Activated naive CD4-positive, alpha-beta T cell treated with anti-CD3 and anti-CD28 coated beads, Interleukin-2, amount 10 ng/mL, durations not matched to agents 7 days and 5 days (primary cell): ENCODE results near the gene AMOT.

ENCODE experiments used
- CTCF ChIA-PET: fragments of 350-600 bp; sonication (Branson Sonifier 250); formaldehyde crosslinking; loops from one replicate; lab custom pipeline; 2021; ENCODE audit warnings: antibody characterized with exemption; lab: Charles Lee
- DNase-seq: peaks from one replicate; pipeline ENCODE4 v3.0.0-alpha.2; 2020
- H3K27ac Mint-ChIP-seq: one replicate; pipeline ENCODE4 v1.8.0; 2021; ENCODE audit warnings: mild to moderate bottlenecking, moderate library complexity, mixed read lengths
- H3K27me3 Mint-ChIP-seq: one replicate; pipeline ENCODE4 v1.8.0; 2021; ENCODE audit warnings: mild to moderate bottlenecking, mixed read lengths
- H3K36me3 Mint-ChIP-seq: one replicate; pipeline ENCODE4 v1.8.0; 2021; ENCODE audit warnings: mixed read lengths
- H3K4me1 Mint-ChIP-seq: one replicate; pipeline ENCODE4 v1.8.0; 2021; ENCODE audit warnings: mixed read lengths
- H3K4me3 Mint-ChIP-seq: one replicate; pipeline ENCODE4 v1.8.0; 2021; ENCODE audit warnings: mild to moderate bottlenecking, moderate library complexity, mixed read lengths
- H3K9me3 Mint-ChIP-seq: one replicate; pipeline ENCODE4 v1.8.0; 2021; ENCODE audit warnings: mixed read lengths

Gene AMOT

DNA sequence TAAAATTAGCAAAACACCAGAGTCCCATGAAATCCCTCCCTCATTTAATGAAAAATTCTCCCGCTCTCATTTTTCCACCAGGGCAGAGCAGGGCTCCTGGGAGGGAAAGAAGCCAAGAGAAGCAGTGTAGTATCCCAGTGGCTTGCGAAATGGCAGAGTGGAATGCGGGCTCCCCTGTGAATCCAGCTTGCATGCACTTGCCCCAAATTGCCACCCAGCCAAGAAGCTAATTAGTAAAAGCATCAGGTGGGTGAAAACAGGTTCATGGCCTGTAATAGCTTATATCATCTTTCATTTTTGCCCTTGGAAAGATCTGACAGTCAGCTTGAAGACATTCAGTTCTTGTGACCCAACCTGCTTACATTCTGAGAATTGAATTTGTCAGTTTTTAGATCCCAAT lies 10.1 kb downstream of the AMOT start:
- Mint-ChIP-seq H3K27ac (no peak overlapping the region), H3K27me3 (no peaks in the 10 kb centered on the region), H3K4me1 (no peaks in the 10 kb centered on the region), H3K36me3 (no peaks in the 10 kb centered on the region), H3K9me3 (no peaks in the 10 kb centered on the region), H3K4me3 (no peak overlapping the region)
- DNase-seq = no peak
- CTCF ChIA-PET = no interaction called here

DNA sequence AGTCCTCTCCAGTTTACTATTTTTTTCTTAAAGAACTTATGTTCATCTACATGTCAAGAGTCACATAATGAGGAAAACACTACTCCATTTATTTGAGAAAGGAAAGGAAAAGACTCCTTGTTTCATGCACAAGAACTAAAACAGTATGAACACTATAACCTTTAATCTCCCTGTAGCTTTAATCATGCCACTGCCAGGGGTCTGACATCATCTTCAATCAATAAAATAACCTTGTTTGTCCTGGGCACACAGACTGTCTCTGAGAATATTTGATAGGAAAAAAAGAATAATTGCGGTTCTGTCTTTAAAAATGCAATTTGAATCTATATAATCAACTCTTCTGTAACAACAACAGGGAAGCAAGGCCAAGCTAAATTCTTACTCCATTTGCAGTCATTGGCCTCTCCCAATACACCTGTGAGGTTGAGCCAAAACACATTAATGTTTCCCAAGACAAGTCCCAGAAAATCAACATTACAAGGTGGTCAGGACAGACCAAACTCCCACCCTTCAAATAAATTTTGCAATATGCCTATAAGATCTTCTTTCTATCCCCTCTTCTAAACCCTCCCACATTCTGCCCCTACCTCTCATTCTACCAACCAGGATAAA lies 13.2 kb downstream of the AMOT start:
- H3K9me3 Mint-ChIP-seq = no peaks in the 10 kb centered on the region
- no peaks in the 10 kb centered on the region for H3K4me1 Mint-ChIP-seq

DNA sequence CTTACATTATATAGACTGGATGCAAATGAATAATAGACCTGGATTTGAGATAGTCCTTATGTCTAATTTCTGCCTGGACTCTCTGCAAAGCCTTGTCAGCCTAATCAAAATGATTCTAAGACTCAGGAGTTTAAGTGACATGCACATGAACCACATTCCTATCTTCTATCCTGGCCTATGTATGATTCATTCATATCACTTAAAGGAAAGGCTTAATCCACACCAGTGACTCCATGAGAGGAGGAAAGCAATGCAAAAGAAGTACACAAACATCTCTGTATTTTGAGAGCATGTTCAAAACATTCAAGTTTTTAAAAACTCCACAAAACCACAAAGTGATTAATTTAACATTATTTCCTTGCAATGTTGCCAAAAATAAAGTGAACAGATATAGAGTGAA lies 14.6 kb downstream of the AMOT start:
- Mint-ChIP-seq H3K27ac (no peak overlapping the region), H3K9me3 (no peaks in the 10 kb centered on the region), H3K36me3 (no peaks in the 10 kb centered on the region), H3K27me3 (no peaks in the 10 kb centered on the region), H3K4me1 (peaks cover 3% of the 10 kb centered on the region), H3K4me3 (no peak overlapping the region)
- CTCF ChIA-PET = no interaction called here
- no peak for DNase-seq

More for the DNA sequence above, 13.2 kb downstream of the AMOT start:
- Mint-ChIP-seq H3K4me3 (no peak overlapping the region), H3K36me3 (no peaks in the 10 kb centered on the region), H3K27ac (no peak overlapping the region), H3K27me3 (no peaks in the 10 kb centered on the region)
- CTCF ChIA-PET = no interaction called here
- no peak for DNase-seq

DNA sequence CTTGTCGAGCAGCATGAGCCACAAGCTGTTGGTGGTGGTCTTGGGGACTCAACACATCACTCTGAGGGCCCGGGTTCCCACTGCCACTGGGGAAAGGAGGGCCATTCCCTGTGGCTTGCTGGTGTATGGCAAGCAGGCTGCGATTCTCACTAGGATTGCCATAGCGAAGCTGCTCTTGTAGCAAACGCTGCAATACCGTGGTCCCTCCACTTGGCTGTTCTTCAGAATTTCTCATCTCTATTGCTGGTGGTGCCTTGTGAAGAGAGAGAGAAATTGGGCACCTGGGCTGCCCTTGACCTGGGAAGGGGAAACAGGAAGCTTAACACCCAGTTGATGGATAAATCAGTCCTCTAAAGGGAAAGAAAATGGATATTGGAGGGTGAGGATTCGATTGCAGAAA lies 17.7 kb downstream of the AMOT start:
- no peaks in the 10 kb centered on the region for H3K9me3 Mint-ChIP-seq
- CTCF ChIA-PET = no interaction called here
- no peak overlapping the region for H3K27ac Mint-ChIP-seq

DNA sequence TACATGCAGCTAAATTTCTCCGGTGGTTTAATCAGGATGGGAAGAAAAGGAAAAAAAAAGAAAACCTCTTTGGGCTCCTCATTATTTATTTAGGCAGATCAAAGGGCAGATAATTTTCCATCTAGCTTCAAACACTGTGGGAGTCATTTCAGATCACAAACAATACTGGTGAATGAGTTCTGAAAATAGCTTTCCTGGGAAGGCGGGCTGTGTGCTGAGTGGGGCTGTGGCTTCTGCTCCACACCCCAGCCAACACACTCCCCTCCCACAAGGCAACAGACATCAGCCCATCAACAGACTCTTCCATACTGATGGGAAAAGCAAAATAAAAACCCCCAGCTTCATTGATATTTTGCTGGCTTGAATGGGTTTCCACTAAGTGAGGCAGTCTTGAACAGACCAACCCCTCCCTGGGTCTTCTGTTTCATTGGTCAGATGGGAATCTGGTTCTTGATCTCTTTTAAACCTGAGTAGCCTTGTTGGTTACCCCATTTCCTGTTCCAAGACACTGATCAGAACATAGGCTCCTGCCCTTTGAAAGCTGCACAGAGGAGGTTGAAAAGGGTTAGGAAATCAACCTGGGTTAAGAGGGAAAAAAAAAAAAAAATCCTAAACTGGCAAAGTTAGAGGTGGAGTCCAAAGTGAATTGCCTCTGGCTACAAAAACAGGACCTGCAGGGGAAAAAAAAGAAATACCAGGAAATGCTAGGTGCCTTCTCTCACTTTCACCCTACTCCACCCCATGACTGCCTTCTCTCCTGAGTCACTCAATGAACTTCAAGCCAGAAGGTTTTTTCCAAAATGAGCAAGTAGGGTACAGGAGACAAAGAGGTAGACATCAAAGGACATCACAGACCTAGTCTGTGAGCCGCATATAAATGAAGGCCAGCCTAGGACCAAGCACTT lies 20.0 kb downstream of the AMOT start:
- CTCF ChIA-PET = no interaction called here

More for the DNA sequence above, 17.7 kb downstream of the AMOT start:
- no peaks in the 10 kb centered on the region for H3K36me3 Mint-ChIP-seq
- no peaks in the 10 kb centered on the region for H3K27me3 Mint-ChIP-seq
- DNase-seq = no peak
- H3K4me1 Mint-ChIP-seq = peaks cover 11% of the 10 kb centered on the region
- no peak overlapping the region for H3K4me3 Mint-ChIP-seq

DNA sequence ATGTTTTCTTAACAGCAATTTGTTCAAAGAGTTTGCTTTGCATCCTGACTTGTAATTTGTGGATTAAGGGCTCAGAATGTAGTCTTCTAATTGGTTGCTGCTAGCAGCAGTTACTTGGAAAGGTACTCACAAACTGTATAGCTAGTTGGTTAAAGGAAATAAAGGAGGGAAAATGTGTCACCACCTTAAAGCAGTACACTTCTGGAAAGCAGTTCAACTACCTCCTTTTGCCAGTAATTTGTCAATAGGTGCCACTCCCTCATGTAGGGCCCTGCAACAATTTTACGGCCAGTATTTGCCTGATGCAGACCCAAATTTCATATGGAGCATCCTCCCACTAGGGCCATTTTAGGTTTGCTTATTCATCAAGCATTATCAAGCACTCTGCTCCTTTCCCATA lies 20.8 kb downstream of the AMOT start:
- Mint-ChIP-seq H3K27ac (no peak overlapping the region), H3K27me3 (no peaks in the 10 kb centered on the region), H3K9me3 (no peaks in the 10 kb centered on the region), H3K4me3 (no peak overlapping the region), H3K36me3 (no peaks in the 10 kb centered on the region), H3K4me1 (peaks cover 11% of the 10 kb centered on the region)
- CTCF ChIA-PET = no interaction called here
- no peak for DNase-seq

More for the DNA sequence above, 20.0 kb downstream of the AMOT start:
- no peaks in the 10 kb centered on the region for H3K9me3 Mint-ChIP-seq
- H3K4me1 Mint-ChIP-seq = peaks cover 11% of the 10 kb centered on the region
- no peak for DNase-seq
- H3K4me3 Mint-ChIP-seq = no peak overlapping the region
- no peak overlapping the region for H3K27ac Mint-ChIP-seq
- H3K27me3 Mint-ChIP-seq = no peaks in the 10 kb centered on the region
- H3K36me3 Mint-ChIP-seq = no peaks in the 10 kb centered on the region

DNA sequence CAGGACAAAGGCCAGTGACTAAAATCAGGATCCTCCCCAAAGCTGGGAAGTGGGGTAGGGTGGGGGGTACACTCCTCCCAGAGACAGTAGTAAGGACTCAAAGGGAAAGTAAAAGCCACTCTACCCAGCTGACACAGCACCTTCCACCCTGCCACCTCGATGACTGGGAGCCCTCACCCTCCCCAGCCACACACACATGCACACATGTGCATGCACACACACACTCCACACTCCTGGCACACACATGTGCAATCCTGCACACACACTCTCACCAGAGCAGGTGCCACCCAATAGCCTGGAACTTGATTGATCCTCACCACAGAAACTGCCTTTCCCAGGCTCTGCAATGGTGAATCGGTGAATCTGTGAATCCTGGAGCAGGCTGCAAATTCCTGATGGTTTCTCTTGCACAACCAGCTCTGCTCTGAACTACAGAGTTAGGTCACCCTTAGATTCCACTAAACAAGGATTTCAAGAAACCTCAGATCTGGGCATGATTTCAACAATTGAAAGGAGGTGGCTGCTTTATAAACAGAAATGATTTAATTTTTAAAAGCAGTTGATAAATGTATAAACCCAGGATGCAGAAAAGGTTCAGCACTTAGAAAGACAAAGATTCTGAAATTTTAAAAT lies 21.5 kb downstream of the AMOT start:
- no peak for DNase-seq

DNA sequence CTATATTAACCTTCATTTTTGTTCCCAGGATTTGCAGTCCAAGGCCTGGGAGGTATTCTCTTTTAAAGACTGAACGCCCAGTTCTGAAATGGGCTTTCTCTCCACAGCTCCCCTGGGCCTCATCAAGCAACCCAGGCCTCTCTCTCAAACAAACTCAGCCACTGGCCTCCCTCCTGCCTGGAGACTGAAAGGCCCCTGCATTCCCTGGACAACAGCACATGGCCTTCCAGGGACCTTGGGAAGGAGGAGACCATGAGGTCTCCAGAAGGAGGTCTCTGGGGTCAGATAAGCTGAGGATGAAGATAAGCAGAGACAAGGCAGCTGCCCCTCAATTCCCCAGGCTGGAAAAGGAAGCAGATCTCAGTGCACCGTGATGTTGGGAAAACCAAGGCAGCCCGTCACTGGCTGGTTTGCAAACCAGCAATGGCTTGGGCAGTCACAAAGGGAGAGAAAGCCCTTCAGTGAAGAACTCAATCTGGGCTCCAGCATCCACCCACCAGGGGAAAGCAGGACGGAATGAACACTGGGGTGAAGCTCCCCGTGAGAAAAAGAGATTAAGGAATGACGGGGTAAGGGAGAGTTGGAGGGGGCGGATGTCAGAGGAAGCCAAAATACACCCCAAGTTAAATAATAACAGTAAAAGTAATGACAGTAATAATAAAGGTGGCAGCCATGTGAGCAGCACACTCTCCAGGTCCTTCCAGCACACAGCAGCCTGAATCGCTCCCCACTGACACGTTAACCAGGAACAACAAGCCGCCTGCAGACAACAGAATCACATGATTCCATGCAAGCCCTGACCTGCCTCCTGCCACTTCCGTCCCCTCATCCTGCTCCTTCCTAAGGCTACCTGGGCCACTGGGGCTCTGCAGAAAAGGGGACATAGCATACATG lies 22.3 kb downstream of the AMOT start:
- Mint-ChIP-seq H3K4me3 (no peak overlapping the region), H3K27me3 (no peaks in the 10 kb centered on the region), H3K9me3 (no peaks in the 10 kb centered on the region), H3K27ac (no peak overlapping the region), H3K36me3 (no peaks in the 10 kb centered on the region), H3K4me1 (peaks cover 11% of the 10 kb centered on the region)
- CTCF ChIA-PET = no interaction called here
- no peak for DNase-seq

More for the DNA sequence above, 21.5 kb downstream of the AMOT start:
- Mint-ChIP-seq H3K4me1 (peaks cover 11% of the 10 kb centered on the region), H3K4me3 (no peak overlapping the region), H3K36me3 (no peaks in the 10 kb centered on the region), H3K27me3 (no peaks in the 10 kb centered on the region), H3K27ac (no peak overlapping the region), H3K9me3 (no peaks in the 10 kb centered on the region)
- CTCF ChIA-PET = no interaction called here

DNA sequence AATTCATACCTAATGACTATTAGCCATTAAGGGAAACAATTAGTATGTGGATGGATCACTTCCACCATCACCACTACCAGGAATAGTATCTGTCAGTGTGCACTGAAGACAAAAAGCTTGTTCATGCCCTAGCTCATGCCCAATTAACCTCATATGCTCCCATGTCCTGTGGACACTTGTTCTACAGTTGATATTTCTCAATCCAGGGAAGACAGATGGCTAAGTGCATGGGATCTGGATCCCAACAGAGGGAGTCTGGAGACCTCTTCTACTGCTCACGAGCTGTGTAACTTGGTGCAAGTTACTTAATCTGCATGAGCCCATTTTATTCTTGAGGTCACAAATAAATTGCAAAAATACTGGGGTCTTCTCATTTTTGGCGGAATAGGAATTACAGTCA lies 23.7 kb downstream of the AMOT start:
- Mint-ChIP-seq H3K36me3 (no peaks in the 10 kb centered on the region), H3K4me3 (no peak overlapping the region), H3K27ac (no peak overlapping the region), H3K4me1 (peaks cover 11% of the 10 kb centered on the region), H3K9me3 (no peaks in the 10 kb centered on the region), H3K27me3 (no peaks in the 10 kb centered on the region)
- no peak for DNase-seq
- CTCF ChIA-PET = no interaction called here

DNA sequence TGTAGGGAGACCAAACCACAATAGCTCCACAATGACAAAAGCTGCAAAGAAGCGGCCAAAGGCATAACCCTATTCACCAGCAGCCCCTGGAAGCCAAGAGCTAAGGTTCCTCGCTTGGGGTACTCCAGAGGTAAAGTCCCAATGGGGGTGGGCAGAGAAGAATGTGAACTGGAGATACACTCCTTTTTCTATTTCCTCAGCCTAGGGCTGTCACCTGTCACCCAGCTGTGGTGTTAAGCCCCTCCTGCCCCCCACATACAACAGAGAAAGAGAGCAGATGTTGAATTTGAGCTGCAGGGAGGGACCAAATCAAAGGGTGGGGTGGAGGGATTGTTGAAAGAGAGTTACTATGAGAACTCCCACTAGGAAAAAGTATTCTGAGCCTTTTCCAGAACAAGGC lies 26.1 kb downstream of the AMOT start:
- H3K27ac Mint-ChIP-seq = no peak overlapping the region
- CTCF ChIA-PET = no interaction called here

DNA sequence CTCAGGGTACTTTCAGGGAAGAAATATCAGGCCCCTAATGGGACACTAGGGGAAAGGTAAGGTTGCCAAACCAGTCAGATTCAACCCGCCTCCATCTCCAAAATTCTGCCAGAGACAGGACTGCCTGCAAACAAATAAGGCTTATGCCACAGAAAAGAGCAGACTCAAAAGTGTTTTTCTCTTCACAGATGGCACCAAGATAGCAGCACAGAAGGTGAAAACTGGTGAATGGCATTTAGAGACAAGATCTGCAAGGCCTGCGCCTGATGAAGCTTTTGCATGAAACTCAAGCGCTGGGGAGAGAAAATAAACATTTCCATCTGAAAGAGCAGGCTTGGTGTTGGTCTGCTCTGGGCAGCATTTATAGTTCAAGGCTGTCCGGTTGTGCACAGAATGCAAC lies 27.9 kb downstream of the AMOT start:
- no peaks in the 10 kb centered on the region for H3K36me3 Mint-ChIP-seq
- H3K27me3 Mint-ChIP-seq = no peaks in the 10 kb centered on the region
- no peak for DNase-seq
- CTCF ChIA-PET = no interaction called here
- no peaks in the 10 kb centered on the region for H3K9me3 Mint-ChIP-seq
- H3K27ac Mint-ChIP-seq = no peak overlapping the region
- no peaks in the 10 kb centered on the region for H3K4me1 Mint-ChIP-seq
- H3K4me3 Mint-ChIP-seq = no peak overlapping the region

More for the DNA sequence above, 26.1 kb downstream of the AMOT start:
- Mint-ChIP-seq H3K36me3 (no peaks in the 10 kb centered on the region), H3K27me3 (no peaks in the 10 kb centered on the region), H3K4me3 (no peak overlapping the region), H3K4me1 (no peaks in the 10 kb centered on the region), H3K9me3 (no peaks in the 10 kb centered on the region)
- DNase-seq = no peak

DNA sequence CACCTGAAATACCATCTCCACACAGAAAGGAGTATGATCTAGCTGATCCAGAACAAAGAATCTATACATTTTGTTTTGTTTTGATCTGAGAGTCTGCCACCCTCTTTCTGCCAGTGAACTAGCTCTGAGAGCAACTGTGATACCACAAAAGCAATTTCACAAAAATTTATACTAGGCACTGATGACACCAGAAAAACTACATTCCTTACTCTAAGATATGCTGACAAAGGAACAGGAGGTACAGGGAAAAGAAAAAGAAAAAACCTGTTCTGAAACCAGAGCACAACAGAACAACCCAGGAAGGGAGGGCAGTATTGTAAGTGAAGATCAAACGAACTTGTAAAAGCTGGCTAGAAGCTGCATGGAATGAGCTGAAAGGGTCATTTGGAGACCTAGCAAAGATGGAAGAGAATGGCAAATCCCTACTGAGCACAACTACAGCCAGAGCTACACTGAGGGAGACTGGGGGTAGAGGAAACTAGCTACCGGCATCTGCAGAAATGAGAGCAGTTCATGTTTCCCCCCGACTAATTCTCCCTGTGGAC lies 31.9 kb downstream of the AMOT start:
- Mint-ChIP-seq H3K4me3 (no peak overlapping the region), H3K9me3 (no peaks in the 10 kb centered on the region), H3K27ac (no peak overlapping the region), H3K4me1 (no peaks in the 10 kb centered on the region), H3K27me3 (no peaks in the 10 kb centered on the region), H3K36me3 (no peaks in the 10 kb centered on the region)
- no peak for DNase-seq
- CTCF ChIA-PET = no interaction called here

DNA sequence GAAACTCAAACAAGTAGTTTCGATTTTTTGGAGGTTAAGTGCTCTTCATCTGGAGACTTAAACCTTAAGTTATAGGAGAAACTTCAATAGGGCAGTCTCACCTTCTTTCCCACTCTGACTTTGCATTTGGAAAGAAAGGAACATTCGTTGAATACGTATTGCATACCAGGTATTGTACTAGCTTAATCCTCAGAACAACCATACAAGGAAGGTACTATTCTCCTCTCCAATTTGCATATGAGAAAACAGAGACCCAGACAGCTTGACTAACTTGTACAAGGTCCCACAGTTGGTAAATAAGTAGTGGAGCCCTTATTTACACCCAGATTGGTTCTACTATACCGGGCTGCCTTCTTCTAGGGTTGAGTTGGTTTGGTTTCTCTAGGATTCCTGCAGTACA lies 32.6 kb downstream of the AMOT start:
- Mint-ChIP-seq H3K4me1 (no peaks in the 10 kb centered on the region), H3K27me3 (no peaks in the 10 kb centered on the region), H3K9me3 (no peaks in the 10 kb centered on the region), H3K4me3 (no peak overlapping the region), H3K36me3 (no peaks in the 10 kb centered on the region), H3K27ac (no peak overlapping the region)
- CTCF ChIA-PET = no interaction called here
- no peak for DNase-seq

DNA sequence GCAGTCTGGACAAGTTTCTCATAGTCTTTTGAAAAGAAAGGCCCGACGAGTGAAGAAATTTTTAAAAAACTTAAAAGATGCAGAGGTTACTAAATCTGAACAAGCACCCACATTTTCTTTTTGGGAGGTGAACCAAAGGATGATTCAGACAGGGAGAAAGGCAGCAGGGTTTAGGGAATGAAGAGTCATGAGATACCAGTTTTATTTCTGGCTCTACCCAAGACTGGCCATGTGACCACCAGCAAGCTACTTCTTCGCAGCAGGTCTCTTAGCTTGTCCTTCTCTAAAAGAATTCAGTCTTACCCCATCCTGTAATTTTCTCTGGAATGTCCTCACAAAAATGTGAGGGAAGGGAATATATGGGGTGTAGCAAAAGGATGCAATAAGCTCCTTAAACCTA lies 37.6 kb downstream of the AMOT start:
- no peaks in the 10 kb centered on the region for H3K27me3 Mint-ChIP-seq
- H3K4me3 Mint-ChIP-seq = no peak overlapping the region
- no peaks in the 10 kb centered on the region for H3K9me3 Mint-ChIP-seq
- H3K27ac Mint-ChIP-seq = no peak overlapping the region
- H3K4me1 Mint-ChIP-seq = no peaks in the 10 kb centered on the region
- no peaks in the 10 kb centered on the region for H3K36me3 Mint-ChIP-seq
- DNase-seq = no peak
- CTCF ChIA-PET = no interaction called here
